Osteoblast (primary cell): ENCODE measurements around the gene SORCS2. TPM values are rescaled to one million over a fixed set of nuclear protein-coding genes. Genes with fewer than 3 reads are reported as not detected.

Experiments
- DNase-seq: peaks from one replicate; pipeline ENCODE4 v3.0.0; 2011; ENCODE audit warnings: low spot score, mixed read lengths; ENCODE audit not compliant: insufficient read length; ENCODE audit errors: missing footprints
- H2AFZ ChIP-seq: 2 replicates; pipeline ENCODE4 v1.6.0; 2011; ENCODE audit warnings: mild to moderate bottlenecking, low read length
- H3K27ac ChIP-seq: 2 replicates; pipeline ENCODE4 v1.5.1; 2011; ENCODE audit warnings: mild to moderate bottlenecking, low read depth, low read length, moderate library complexity
- H3K27me3 ChIP-seq: 2 replicates; pipeline ENCODE4 v1.6.0; 2012; ENCODE audit warnings: mild to moderate bottlenecking, control low read depth, inconsistent platforms, low read length, moderate library complexity; ENCODE audit not compliant: insufficient read depth
- H3K36me3 ChIP-seq: 2 replicates; pipeline ENCODE4 v1.5.1; 2011; ENCODE audit warnings: mild to moderate bottlenecking, low read length, control low read depth, moderate library complexity; ENCODE audit not compliant: insufficient read depth
- H3K4me1 ChIP-seq: 2 replicates; pipeline ENCODE4 v1.5.1; 2011; ENCODE audit warnings: mild to moderate bottlenecking, low read length, control low read depth, moderate library complexity; ENCODE audit not compliant: insufficient read depth
- H3K4me2 ChIP-seq: 2 replicates; pipeline ENCODE4 v1.6.0; 2011; ENCODE audit warnings: mild to moderate bottlenecking, low read length; ENCODE audit not compliant: insufficient read depth
- H3K4me3 ChIP-seq: fragments of 200-600 bp; sonication (generic); 3 replicates; pipeline ENCODE4 v1.5.1; 2012; ENCODE audit warnings: mild to moderate bottlenecking, low read length, inconsistent platforms; ENCODE audit not compliant: insufficient read depth
- H3K79me2 ChIP-seq: 2 replicates; pipeline ENCODE4 v1.6.0; 2012; ENCODE audit warnings: mild to moderate bottlenecking, low read length, control low read depth, inconsistent platforms; ENCODE audit not compliant: insufficient read depth
- H3K9me3 ChIP-seq: 2 replicates; pipeline ENCODE4 v1.5.1; 2011; ENCODE audit warnings: low read depth, low read length, control low read depth
- H4K20me1 ChIP-seq: 2 replicates; pipeline ENCODE4 v1.6.0; 2012; ENCODE audit warnings: mild to moderate bottlenecking, low read length, control low read depth; ENCODE audit not compliant: insufficient read depth
- total RNA-seq: library from RNA; depleted of rRNA; stranded (reverse); fragments of >200 nt; gene quantifications from 2 replicates; pipeline ENCODE4 v1.2.3, GENCODE V29; 2012
- TF ChIP-seq, protein P1 (sequence below): IDR thresholded peaks from 2 replicates; pipeline ENCODE4 v1.5.1; 2011; ENCODE audit warnings: mild to moderate bottlenecking, low read depth, low read length, moderate library complexity; ENCODE audit errors: extremely low read depth

SORCS2 gene
- total RNA-seq, 1 donor = 9.0 TPM

DNA sequence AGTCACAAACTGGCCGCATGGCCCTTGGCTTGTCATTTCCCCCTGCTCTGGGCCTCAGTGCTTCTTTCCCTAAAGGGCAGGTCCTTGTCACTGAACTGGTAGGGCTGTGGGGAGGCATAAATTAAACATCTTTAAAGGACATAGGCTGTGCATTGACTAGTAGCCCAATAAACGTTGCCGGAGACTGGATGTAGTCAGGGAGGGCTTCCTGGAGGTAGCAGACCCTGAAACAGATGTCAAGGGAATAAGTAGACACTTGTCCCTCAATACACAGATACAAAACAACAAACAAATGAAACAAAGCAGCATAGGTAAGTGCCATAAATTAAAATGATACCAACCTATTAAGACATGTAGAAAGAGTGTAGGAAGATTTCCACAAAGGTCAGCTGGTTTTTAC is 314.2 kb downstream of the SORCS2 start:
- H3K4me3 ChIP-seq = no peak overlapping the region
- no peak for DNase-seq
- H3K9me3 ChIP-seq = no peaks in the 10 kb centered on the region
- H3K27ac ChIP-seq = no peak overlapping the region
- TF ChIP-seq, protein P1, sequence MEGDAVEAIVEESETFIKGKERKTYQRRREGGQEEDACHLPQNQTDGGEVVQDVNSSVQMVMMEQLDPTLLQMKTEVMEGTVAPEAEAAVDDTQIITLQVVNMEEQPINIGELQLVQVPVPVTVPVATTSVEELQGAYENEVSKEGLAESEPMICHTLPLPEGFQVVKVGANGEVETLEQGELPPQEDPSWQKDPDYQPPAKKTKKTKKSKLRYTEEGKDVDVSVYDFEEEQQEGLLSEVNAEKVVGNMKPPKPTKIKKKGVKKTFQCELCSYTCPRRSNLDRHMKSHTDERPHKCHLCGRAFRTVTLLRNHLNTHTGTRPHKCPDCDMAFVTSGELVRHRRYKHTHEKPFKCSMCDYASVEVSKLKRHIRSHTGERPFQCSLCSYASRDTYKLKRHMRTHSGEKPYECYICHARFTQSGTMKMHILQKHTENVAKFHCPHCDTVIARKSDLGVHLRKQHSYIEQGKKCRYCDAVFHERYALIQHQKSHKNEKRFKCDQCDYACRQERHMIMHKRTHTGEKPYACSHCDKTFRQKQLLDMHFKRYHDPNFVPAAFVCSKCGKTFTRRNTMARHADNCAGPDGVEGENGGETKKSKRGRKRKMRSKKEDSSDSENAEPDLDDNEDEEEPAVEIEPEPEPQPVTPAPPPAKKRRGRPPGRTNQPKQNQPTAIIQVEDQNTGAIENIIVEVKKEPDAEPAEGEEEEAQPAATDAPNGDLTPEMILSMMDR = no peak
- H3K27me3 ChIP-seq = peaks cover 10% of the 10 kb centered on the region
- no peaks in the 10 kb centered on the region for H3K79me2 ChIP-seq
- no peaks in the 10 kb centered on the region for H3K36me3 ChIP-seq
- H4K20me1 ChIP-seq = no peaks in the 10 kb centered on the region
- no peaks in the 10 kb centered on the region for H3K4me1 ChIP-seq
- no peak overlapping the region for H2AFZ ChIP-seq
- H3K4me2 ChIP-seq = no peak overlapping the region

DNA sequence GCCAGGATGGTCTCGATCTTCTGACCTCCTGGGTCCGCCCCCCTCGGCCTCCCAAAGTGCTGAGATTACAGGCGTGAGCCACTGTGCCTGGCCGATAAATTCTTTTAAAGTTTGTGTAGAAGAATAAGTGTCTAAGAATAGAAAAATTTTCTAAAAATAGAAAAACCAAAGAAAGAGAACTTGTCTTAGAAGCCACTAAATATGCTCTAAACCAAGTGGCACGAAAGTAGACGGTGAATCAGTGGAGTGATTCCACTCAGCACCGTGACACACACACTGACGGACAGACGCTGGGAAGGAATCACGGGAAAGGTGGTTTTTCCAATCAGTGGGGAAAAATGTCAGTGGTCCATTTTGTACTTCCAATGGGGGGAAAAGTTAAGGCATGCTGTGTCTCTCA is 315.0 kb downstream of the SORCS2 start:
- Histone ChIP-seq H4K20me1 (no peaks in the 10 kb centered on the region), H3K27ac (no peak overlapping the region), H2AFZ (no peak overlapping the region), H3K36me3 (no peaks in the 10 kb centered on the region), H3K4me1 (no peaks in the 10 kb centered on the region), H3K27me3 (peaks cover 11% of the 10 kb centered on the region), H3K9me3 (no peaks in the 10 kb centered on the region), H3K4me3 (no peak overlapping the region), H3K79me2 (no peaks in the 10 kb centered on the region), H3K4me2 (no peak overlapping the region)
- DNase-seq = no peak
- TF ChIP-seq, protein P1 = no peak

DNA sequence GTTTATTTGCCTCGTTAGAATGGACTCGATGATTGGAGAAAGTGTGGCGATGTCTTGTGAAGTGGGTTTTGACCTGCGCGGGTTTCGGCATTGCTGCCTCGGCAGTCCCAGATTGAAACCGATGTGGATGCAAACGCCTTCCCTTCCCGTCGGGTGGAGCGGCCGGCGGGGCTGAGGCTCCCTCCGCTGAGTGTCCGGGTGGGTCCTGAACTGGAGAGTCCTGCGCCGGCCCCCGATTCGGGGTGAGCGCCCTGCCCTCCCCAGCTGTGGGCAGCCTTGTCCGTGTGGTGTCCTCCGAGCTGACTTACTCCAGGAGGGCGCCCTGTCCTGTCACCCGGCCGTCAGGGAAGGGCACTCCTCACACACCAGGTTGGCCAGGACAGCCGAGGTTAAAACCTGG is 317.7 kb downstream of the SORCS2 start:
- no peaks in the 10 kb centered on the region for H3K36me3 ChIP-seq
- H4K20me1 ChIP-seq = no peaks in the 10 kb centered on the region
- H3K27me3 ChIP-seq = peaks cover 5% of the 10 kb centered on the region
- H3K4me1 ChIP-seq = peaks cover 7% of the 10 kb centered on the region
- no peaks in the 10 kb centered on the region for H3K79me2 ChIP-seq
- H2AFZ ChIP-seq = no peak overlapping the region
- TF ChIP-seq, protein P1 = no peak
- DNase-seq = no peak
- no peak overlapping the region for H3K27ac ChIP-seq
- no peak overlapping the region for H3K4me3 ChIP-seq
- no peaks in the 10 kb centered on the region for H3K9me3 ChIP-seq
- no peak overlapping the region for H3K4me2 ChIP-seq

DNA sequence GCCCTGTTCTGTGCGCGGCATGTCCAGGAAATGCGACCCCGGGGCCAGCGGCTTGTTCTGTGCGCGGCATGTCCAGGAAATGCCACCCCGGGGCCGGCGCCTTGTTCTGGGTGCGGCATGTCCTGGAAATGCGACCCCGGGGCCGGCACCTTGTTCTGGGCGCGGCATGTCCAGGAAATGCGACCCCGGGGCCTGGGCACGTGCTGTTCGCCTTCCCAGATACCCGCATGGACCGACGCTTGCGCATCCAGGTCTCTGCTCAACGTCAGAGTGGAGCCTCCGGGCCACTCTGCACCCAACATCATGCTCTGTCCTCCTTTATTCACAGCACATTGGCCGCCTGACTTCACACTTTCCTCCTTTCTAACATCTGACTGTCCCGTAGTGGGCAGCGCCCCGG is 318.2 kb downstream of the SORCS2 start:
- Histone ChIP-seq H3K4me1 (peaks cover 7% of the 10 kb centered on the region), H2AFZ (no peak overlapping the region), H3K4me2 (no peak overlapping the region), H3K4me3 (no peak overlapping the region), H4K20me1 (no peaks in the 10 kb centered on the region), H3K27me3 (peaks cover 5% of the 10 kb centered on the region), H3K79me2 (no peaks in the 10 kb centered on the region), H3K36me3 (no peaks in the 10 kb centered on the region), H3K27ac (no peak overlapping the region), H3K9me3 (no peaks in the 10 kb centered on the region)
- no peak for DNase-seq
- TF ChIP-seq, protein P1 = no peak
